PC-3 (cell line): ENCODE measurements around the gene ABCG1. TPM values are rescaled to one million over a fixed set of nuclear protein-coding genes. Genes with fewer than 3 reads are reported as not detected.

Experiments
- ATAC-seq: fragments of 200-7000 bp; cut with Tn5 transposase; 2 replicates; pipeline ENCODE4 v1.9.1; 2020; ENCODE audit warnings: mild to moderate bottlenecking, moderate library complexity
- BruUV-seq: library from RNA; stranded (reverse); fragments of 400-500 nt; replicated peaks from 2 replicates; lab custom pipeline; 2021; lab: Mats Ljungman, UMichigan
- CTCF ChIA-PET: fragments of 300-600 bp; sonication (Branson Sonifier 250); formaldehyde crosslinking; loops from one replicate; lab custom pipeline; 2022; ENCODE audit warnings: antibody characterized with exemption; lab: Charles Lee
- POLR2A ChIA-PET: fragments of 300-600 bp; sonication (Branson Sonifier 250); formaldehyde crosslinking; loops from one replicate; lab custom pipeline; 2022; ENCODE audit warnings: antibody characterized with exemption; ENCODE audit not compliant: unreplicated experiment; lab: Charles Lee
- DNase-seq: peaks from one replicate; pipeline ENCODE4 v3.0.0-alpha.2; 2015
- H2AFZ ChIP-seq: fragments of 300-600 bp; sonication (generic); 2 replicates; pipeline ENCODE4 v1.6.0; 2016; ENCODE audit warnings: antibody characterized with exemption, low read length
- H3F3A ChIP-seq: fragments of 300-600 bp; sonication (generic); one replicate; pipeline ENCODE4 v1.6.0; 2017; ENCODE audit warnings: antibody characterized with exemption, low read length, control low read depth, mild to moderate bottlenecking; ENCODE audit not compliant: unreplicated experiment
- H3K27ac ChIP-seq: fragments of 300-600 bp; sonication (generic); 2 replicates; pipeline ENCODE4 v1.5.1; 2016; ENCODE audit warnings: mild to moderate bottlenecking, low read length
- H3K27me3 ChIP-seq: fragments of 300-600 bp; sonication (generic); 2 replicates; pipeline ENCODE4 v1.6.1; 2016; ENCODE audit warnings: low read length, mixed read lengths
- H3K36me3 ChIP-seq: fragments of 300-600 bp; sonication (generic); 2 replicates; pipeline ENCODE4 v1.6.1; 2016; ENCODE audit warnings: low read depth, mixed run types, low read length, mixed read lengths
- H3K4me1 ChIP-seq: fragments of 300-600 bp; sonication (generic); 2 replicates; pipeline ENCODE4 v1.5.1; 2016; ENCODE audit warnings: low read length; ENCODE audit not compliant: insufficient read depth
- H3K4me2 ChIP-seq: fragments of 300-600 bp; sonication (generic); 2 replicates; pipeline ENCODE4 v1.6.0; 2016; ENCODE audit warnings: low read length
- H3K4me3 ChIP-seq: fragments of 300-600 bp; sonication (generic); 2 replicates; pipeline ENCODE4 v1.5.1; 2016; ENCODE audit warnings: mild to moderate bottlenecking, low read length, mixed read lengths
- H3K79me2 ChIP-seq: fragments of 300-600 bp; sonication (generic); 2 replicates; pipeline ENCODE4 v1.6.1; 2017; ENCODE audit warnings: low read length, mixed read lengths
- H3K9ac ChIP-seq: fragments of 300-600 bp; sonication (generic); 2 replicates; pipeline ENCODE4 v1.6.0; 2016; ENCODE audit warnings: mild to moderate bottlenecking, low read length
- H3K9me2 ChIP-seq: fragments of 300-600 bp; sonication (generic); replicated peaks from 2 replicates; pipeline ENCODE4 v1.6.1; 2016; ENCODE audit warnings: mixed run types, low read length, mixed read lengths
- H3K9me3 ChIP-seq: fragments of 300-600 bp; sonication (generic); 2 replicates; pipeline ENCODE4 v1.6.1; 2016; ENCODE audit warnings: low read length, mixed read lengths
- H4K20me1 ChIP-seq: fragments of 300-600 bp; sonication (generic); 2 replicates; pipeline ENCODE4 v1.6.1; 2016; ENCODE audit warnings: low read length, mixed read lengths
- CTCF ChIP-seq: fragments of 300-600 bp; sonication (generic); conservative IDR thresholded peaks from 2 replicates; pipeline ENCODE4 v1.5.1; 2017; ENCODE audit warnings: antibody characterized with exemption, low read depth, mild to moderate bottlenecking, low read length
- EZH2 ChIP-seq: fragments of 300-600 bp; sonication (generic); IDR thresholded peaks from one replicate; pipeline ENCODE4 v1.6.1; 2017; ENCODE audit warnings: antibody characterized with exemption, mild to moderate bottlenecking, low read length; ENCODE audit not compliant: unreplicated experiment
- EZH2phosphoT487 ChIP-seq: fragments of 300-600 bp; sonication (generic); IDR thresholded peaks from 2 replicates; pipeline ENCODE4 v1.6.1; 2018; ENCODE audit warnings: mild to moderate bottlenecking, antibody characterized with exemption, low read length, borderline replicate concordance
- intact Hi-C: fragments of 100-400 bp; cut with micrococcal nuclease; formaldehyde crosslinking; loops from 2 replicates; pipeline ENCODE4 v1.9.0; 2023
- total RNA-seq: library from RNA; depleted of rRNA; stranded (reverse); fragments of >200 nt; gene quantifications from 2 replicates; pipeline ENCODE4 v1.2.3, GENCODE V29; 2014

The ABCG1 gene
- total RNA-seq, 1 experiment from 2014 or later: 0.66 TPM

GRCh38 chr21:42286416-42286815, 67.5 kb downstream of the ABCG1 start:
- no peaks in the 10 kb centered on the region for H4K20me1 ChIP-seq
- H3K27ac ChIP-seq: no peak overlapping the region
- H3K4me2 ChIP-seq: no peak overlapping the region
- DNase-seq (no peak), ATAC-seq (no peak)
- TF ChIP-seq EZH2phosphoT487 (no peak), CTCF (no peak), EZH2 (no peak)
- no peak overlapping the region for H3K4me3 ChIP-seq
- no peaks in the 10 kb centered on the region for H3F3A ChIP-seq
- no peaks in the 10 kb centered on the region for H3K9me3 ChIP-seq
- POLR2A ChIA-PET: no interaction called here
- no peaks in the 10 kb centered on the region for H3K27me3 ChIP-seq
- no peak overlapping the region for H2AFZ ChIP-seq
- H3K9ac ChIP-seq: no peak overlapping the region
- no TSS peak for BruUV-seq
- no peaks in the 10 kb centered on the region for H3K36me3 ChIP-seq
- no peaks in the 10 kb centered on the region for H3K79me2 ChIP-seq
- intact Hi-C loops: no loop called here
- CTCF ChIA-PET: no interaction called here
- no peaks in the 10 kb centered on the region for H3K4me1 ChIP-seq
- no peaks in the 10 kb centered on the region for H3K9me2 ChIP-seq

GRCh38 chr21:42287193-42288083, 68.5 kb downstream of the ABCG1 start:
- CTCF ChIA-PET: interaction anchor here (0.6 kb wide), 1 partner anchor 18 kb away, joined by 3 read pairs; no protein-coding TSS in a partner anchor
- Histone ChIP-seq H3K4me1 (no peaks in the 10 kb centered on the region), H3K79me2 (no peaks in the 10 kb centered on the region), H3F3A (no peaks in the 10 kb centered on the region), H3K4me3 (no peak overlapping the region), H3K9ac (no peak overlapping the region), H3K4me2 (no peak overlapping the region), H4K20me1 (no peaks in the 10 kb centered on the region), H3K27ac (no peak overlapping the region), H3K9me3 (no peaks in the 10 kb centered on the region), H3K27me3 (no peaks in the 10 kb centered on the region), H3K36me3 (no peaks in the 10 kb centered on the region), H3K9me2 (no peaks in the 10 kb centered on the region), H2AFZ (no peak overlapping the region)
- BruUV-seq: no TSS peak
- ATAC-seq (no peak), DNase-seq (no peak)
- intact Hi-C loops: no loop called here
- TF ChIP-seq EZH2phosphoT487: no peak
- no peak for TF ChIP-seq EZH2
- no peak for TF ChIP-seq CTCF
- POLR2A ChIA-PET: no interaction called here

GRCh38 chr21:42288962-42289361, 70.0 kb downstream of the ABCG1 start:
- no peaks in the 10 kb centered on the region for H3K36me3 ChIP-seq
- ChIA-PET POLR2A (no interaction called here), CTCF (no interaction called here)
- H3K27ac ChIP-seq: no peak overlapping the region
- no peaks in the 10 kb centered on the region for H4K20me1 ChIP-seq
- intact Hi-C loops: no loop called here
- no peak overlapping the region for H3K9ac ChIP-seq
- no peaks in the 10 kb centered on the region for H3K9me3 ChIP-seq
- H3K4me2 ChIP-seq: no peak overlapping the region
- H3K4me3 ChIP-seq: no peak overlapping the region
- no peaks in the 10 kb centered on the region for H3K4me1 ChIP-seq
- H3K79me2 ChIP-seq: no peaks in the 10 kb centered on the region
- DNase-seq (no peak), ATAC-seq (no peak)
- H3K9me2 ChIP-seq: no peaks in the 10 kb centered on the region
- no peak for TF ChIP-seq EZH2phosphoT487
- no peak for TF ChIP-seq CTCF
- TF ChIP-seq EZH2: no peak
- H2AFZ ChIP-seq: no peak overlapping the region
- BruUV-seq: no TSS peak
- H3K27me3 ChIP-seq: no peaks in the 10 kb centered on the region
- no peaks in the 10 kb centered on the region for H3F3A ChIP-seq
